Stimulated activated CD4-positive, alpha-beta T cell treated with anti-CD3 and anti-CD28 coated beads, Interleukin-15, amount 100 ng/mL, for 1 hour (primary cell): Measurements from ENCODE around the gene NFRKB.

Experiments used
- DNase-seq, 2 donors: peaks; one replicate each; pipeline ENCODE4 v3.0.0-alpha.2; 2020; ENCODE audit warnings: low read depth in 1 of 2, low spot score in 1 of 2

Gene NFRKB

DNA sequence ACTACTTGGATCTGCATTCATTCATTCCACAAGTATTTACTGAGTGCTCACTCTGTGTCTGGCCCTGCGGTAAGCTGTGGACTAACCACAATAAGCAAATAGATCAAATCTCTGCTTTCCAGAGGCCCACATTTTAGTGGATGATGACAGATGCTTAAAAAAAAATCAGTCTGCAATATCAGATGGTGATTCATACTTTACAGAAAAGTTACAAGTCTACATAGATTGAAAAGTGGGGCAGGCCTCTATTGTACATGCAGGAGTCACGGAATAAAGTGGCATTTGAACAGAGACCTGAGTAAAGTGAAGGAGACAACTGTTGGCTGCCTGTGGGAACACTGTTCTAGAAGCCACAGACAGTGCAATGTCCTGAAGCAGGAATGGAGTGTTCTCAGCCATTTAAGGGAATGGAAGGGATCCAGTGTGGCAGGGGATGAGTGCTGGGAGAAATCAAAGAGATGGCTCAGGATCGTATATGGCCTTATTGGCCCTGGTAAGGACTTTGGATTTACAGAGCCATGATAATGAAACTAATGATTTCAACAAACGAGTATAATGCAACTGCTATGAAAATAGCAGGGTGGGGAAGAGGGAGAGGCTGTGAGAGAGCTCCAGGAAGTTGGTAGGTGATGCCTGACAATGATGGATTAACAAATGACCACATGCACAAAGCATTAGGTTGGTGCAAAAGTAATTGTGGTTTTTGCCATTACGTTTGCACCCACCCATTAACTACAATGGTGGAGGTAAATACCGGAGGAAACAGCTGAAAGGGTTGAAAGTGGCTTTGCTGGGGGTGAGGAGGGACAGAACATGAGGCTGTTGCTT, 48.7 kb downstream of the NFRKB start:
- no peak for DNase-seq
